COR-L47 (cell line): ENCODE data around the gene MAN2B2.

Experiments
- DNase-seq: peaks from one replicate; lab custom pipeline; 2025; lab: John Stamatoyannopoulos, UW

MAN2B2 gene

DNA sequence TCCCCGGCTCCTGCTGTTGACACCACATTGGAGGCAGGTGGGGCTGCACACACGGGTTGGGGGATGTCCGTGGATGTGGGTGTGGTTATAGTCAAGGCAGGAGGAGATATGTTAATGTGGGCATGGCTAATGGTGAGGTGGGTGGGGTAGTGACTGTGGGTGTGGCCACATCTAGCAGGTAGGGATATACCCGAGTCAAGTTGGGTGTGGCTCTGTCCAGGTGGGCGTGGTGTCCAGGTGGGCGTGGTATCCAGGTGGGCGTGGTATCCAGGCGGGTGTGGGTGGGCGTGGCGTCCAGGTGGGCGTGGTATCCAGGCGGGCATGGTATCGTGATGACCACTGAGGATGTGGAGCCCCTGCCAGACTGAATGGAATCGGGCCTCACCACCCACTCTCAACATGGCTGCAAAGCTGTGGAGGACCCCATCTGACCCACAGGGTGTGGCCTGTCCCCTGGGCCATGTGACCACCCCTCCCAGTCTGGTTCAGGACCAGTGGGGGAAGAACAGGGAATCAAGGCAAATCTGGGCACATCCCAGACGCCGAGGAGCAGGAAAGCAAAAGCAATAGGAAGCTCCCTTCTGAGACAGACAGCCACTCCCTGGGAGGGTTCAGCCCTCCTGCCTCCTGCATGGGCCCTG lies 21.0 kb downstream of the MAN2B2 start:
- no peak for DNase-seq

GRCh38 chr4:6596948-6597347 lies 22.0 kb downstream of the MAN2B2 start:
- no peak for DNase-seq

- no peak for DNase-seq
Measured at GRCh38 chr4:6598127-6598526, 23.1 kb downstream of the MAN2B2 start.

- DNase-seq: no peak
Measured at GRCh38 chr4:6598641-6599040, 23.7 kb downstream of the MAN2B2 start.

- DNase-seq: no peak
Measured at GRCh38 chr4:6601661-6602250, 26.8 kb downstream of the MAN2B2 start.

DNA sequence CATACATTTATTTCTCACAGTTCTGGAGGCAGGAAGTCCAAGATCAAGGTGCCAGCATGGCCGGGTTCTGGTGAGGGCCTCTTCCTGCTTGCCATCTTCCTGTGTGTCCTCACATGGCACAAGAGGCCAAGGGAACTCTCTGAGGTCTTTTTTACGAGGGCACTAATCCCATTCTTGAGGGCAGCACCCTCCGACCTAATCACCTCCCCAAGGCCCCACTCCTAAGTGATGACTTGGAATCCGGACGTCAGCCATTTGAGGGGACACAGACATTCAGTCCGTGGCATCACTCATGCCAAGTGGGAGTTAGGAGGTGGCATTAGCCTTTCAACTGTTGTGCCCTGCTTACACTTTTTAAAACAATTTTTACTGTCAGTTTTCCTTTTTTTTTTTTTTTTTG lies 27.3 kb downstream of the MAN2B2 start:
- no peak for DNase-seq

GRCh38 chr4:6603128-6603527 lies 28.1 kb downstream of the MAN2B2 start:
- no peak for DNase-seq

- no peak for DNase-seq
Measured at GRCh38 chr4:6605114-6605513, 30.1 kb downstream of the MAN2B2 start.

DNA sequence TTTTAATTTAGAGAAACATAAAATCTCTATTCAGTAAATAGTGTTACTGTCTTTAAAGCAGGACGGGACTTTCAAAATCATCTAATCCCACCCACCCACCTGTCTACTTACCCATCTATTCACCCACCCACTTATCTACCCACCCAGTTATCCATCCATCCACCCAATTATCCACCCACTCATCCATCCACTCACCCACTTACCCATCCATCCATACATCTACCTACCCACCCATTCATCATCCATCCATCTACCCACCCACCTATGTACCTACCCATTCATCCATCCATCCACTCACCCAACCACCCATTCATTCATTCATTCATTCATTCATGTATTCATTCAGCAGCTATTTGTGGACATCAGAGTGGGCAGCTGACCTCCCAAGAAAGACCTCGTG lies 30.6 kb downstream of the MAN2B2 start:
- DNase-seq: no peak

GRCh38 chr4:6606465-6607235 lies 31.7 kb downstream of the MAN2B2 start:
- DNase-seq: no peak

DNA sequence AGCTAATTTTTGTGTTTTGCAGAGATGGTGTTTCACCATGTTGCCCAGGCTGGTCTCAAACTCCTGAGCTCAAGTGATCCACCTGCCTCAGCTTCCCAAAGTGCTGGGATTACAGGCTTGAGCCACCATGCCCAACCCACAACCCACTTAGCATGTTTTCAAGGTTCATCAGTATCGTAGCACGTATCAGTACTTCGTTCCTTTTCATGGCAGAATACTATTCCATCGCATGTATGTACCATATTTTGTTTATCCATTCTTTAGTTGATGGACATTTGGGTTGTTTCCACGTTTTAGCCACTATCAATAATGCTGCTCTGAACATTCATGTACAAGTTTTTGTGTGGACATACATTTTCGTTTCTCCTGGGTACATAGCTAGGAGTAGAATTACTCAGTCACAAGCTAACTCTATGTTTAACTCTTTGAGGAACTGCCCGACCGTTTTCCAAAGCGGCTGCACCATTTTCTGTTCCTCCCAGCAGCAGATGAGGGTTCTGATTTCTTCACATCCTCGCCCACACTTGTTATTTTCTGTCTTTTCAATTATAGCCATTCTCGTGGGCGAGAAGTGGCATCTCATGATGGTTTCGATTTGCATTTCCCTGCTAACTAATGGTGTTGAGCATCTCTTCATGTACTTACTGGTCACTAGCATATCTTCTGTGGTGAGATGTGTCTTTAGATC lies 32.5 kb downstream of the MAN2B2 start:
- no peak for DNase-seq

DNA sequence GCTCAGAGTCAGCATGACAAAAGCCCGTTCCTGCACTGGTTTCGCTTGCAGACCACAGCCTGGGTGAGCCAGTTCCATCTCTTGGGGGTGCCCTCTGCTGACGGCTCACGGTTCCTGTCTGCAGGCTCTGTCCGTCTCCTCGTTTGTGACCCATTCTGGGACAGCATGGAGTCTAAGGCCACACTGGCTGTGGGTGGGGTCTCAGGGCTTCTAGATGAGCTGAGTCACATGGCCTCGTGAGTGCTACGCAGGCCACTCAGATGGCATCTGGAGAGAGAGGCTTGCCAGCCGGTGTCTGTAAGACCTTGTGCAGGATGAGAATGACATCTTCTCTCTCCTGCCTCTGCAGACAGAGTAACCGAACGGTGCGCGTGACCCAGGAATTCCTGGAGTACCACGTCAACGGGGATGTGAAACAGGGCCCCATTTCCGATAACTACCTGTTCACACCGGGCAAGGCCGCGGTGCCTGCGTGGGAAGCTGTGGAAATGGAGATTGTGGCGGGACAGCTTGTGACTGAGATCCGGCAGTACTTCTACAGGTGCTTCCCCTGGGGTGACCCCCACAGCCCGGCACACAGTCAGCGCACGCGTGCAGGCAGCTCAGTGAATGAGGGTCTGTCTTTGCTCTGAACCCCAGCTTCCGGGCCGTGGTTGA lies 33.9 kb downstream of the MAN2B2 start:
- DNase-seq: no peak

GRCh38 chr4:6609415-6610079 lies 34.6 kb downstream of the MAN2B2 start:
- no peak for DNase-seq

- no peak for DNase-seq
Measured at GRCh38 chr4:6610856-6611430, 36.0 kb downstream of the MAN2B2 start.

GRCh38 chr4:6612961-6613675 lies 38.1 kb downstream of the MAN2B2 start:
- DNase-seq: no peak

DNA sequence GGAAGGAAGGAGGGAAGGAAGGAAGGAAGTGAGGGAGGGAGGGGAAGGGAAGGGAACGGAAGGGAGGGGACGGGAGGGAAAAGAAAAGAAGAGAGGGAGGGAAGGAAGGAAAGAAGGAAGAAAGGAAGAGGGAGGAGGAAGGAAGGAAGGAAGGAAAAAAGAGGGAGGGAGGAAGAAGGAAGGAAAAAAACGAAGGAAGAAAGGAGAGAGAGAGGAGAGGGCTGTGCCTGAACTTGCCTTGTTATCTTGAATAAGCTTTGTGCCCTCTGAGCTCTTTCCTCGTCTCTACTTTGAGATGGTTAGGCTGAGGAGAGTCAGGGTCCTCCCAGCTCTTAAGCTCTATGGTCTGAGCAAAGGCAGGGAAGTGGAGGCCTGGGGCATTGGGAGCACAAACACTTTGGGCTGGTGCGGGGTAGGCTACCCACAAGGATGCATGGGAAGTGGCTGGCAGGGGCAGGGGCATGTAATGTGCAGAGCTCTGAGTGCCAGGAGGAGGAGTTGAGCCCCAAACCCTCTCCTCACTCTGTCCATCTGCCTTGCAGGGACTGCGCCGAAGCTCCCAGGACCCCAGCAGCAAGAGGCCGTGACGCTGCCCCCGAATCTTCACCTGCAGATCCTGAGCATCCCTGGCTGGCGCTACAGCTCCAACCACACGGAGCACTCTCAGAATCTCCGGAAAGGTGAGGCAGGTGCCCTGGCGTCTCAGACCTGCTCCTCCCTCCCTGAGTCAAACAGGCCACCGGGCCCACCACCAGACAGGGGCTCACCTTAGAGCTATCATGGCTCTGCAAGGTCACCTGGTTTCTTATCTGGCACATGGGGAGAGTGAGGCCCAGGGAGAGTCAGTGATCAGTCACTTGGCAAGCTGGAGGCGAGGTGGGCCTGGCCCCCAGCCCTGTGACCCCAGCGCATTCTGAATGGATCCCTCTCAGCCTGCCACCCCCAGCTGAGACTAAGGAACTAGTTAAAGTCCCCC lies 39.0 kb downstream of the MAN2B2 start:
- no peak for DNase-seq

- no peak for DNase-seq
Measured at GRCh38 chr4:6614701-6615230, 39.8 kb downstream of the MAN2B2 start.

DNA sequence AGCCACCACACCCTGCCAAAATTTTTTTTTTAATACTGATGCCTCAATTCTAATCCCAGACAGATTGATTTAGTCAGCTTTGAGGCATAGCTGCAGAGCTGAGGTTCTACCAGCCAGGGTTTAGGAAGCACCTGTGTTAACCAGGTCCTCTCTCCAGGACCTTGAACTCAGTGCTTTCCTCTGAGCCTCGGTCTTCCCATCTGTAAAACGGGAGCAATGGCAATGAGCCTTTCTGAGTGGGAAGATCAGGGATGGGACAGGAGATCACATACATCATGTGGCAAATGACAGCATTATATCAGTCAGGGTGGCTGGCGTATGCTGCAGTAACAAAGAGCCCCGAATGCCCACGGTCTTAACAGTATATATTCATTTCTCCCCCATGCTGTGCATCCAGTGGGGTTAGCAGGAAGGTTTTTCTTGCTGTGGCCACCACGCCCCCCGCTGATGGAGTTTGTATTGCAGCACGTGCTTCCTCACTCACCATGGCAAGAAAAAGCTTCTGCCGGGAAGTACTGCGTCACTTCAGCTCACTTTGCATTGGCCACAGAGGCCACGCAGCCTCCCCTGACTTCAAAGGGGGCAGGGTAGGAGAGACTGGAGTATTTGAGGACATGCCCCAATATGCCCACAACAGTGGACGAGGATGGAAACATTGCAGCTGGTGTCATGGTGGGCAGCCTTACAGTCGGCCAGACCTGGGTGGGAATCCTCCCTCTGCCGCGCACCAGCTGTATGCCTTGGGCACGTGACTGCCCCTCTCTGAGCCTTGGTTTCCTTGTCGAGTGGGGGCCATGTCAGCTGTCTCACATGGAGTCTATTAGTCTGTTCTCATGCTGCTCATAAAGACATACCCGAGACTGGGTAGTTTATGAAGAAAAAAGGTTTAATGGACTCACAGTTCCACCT lies 41.4 kb downstream of the MAN2B2 start:
- DNase-seq: no peak
